Endodermal cell (in vitro differentiated cells): ENCODE measurements around the gene KLHL26. TPM values are rescaled to one million over a fixed set of nuclear protein-coding genes. Genes with fewer than 3 reads are reported as not detected.
A peak's percentile ranks its signal among the peaks of the same experiment; 100 is the strongest.

Experiments used
- DNase-seq: peaks from one replicate; pipeline ENCODE4 v3.0.0-alpha.2; 2017
- H3K27ac ChIP-seq: 2 replicates; pipeline ENCODE4 v1.5.1; 2013; ENCODE audit warnings: mild to moderate bottlenecking, low read depth, low read length, moderate library complexity
- H3K27me3 ChIP-seq: 2 replicates; pipeline ENCODE4 v1.6.1; 2013; ENCODE audit warnings: mild to moderate bottlenecking, low read length, moderate library complexity; ENCODE audit not compliant: insufficient read depth, control insufficient read depth, poor library complexity, severe bottlenecking
- H3K36me3 ChIP-seq: 2 replicates; pipeline ENCODE4 v1.7.0; 2013; ENCODE audit warnings: mild to moderate bottlenecking, low read length, moderate library complexity; ENCODE audit not compliant: control insufficient read depth, insufficient read depth
- H3K4me1 ChIP-seq: one replicate; pipeline ENCODE4 v1.7.0; 2013; ENCODE audit warnings: low read length; ENCODE audit not compliant: control insufficient read depth, insufficient read depth
- H3K4me3 ChIP-seq: 2 replicates; pipeline ENCODE4 v1.5.1; 2013; ENCODE audit warnings: mild to moderate bottlenecking, low read length, moderate library complexity
- H3K9ac ChIP-seq: 2 replicates; pipeline ENCODE4 v1.6.1; 2013; ENCODE audit warnings: mild to moderate bottlenecking, low read length, moderate library complexity; ENCODE audit not compliant: poor library complexity, severe bottlenecking; ENCODE audit errors: extremely low read depth
- H3K9me3 ChIP-seq: 2 replicates; pipeline ENCODE4 v1.6.1; 2013; ENCODE audit warnings: mild to moderate bottlenecking, low read length, moderate library complexity; ENCODE audit not compliant: control insufficient read depth
- H3K27ac Mint-ChIP-seq: 2 replicates; pipeline ENCODE4 v1.8.0; 2020; ENCODE audit warnings: mixed read lengths
- H3K27me3 Mint-ChIP-seq: 2 replicates; pipeline ENCODE4 v1.8.0; 2021; ENCODE audit warnings: mild to moderate bottlenecking, mixed read lengths; ENCODE audit not compliant: insufficient read depth
- H3K36me3 Mint-ChIP-seq: 2 replicates; pipeline ENCODE4 v1.8.0; 2020; ENCODE audit warnings: low read depth, mixed read lengths
- H3K4me1 Mint-ChIP-seq: 2 replicates; pipeline ENCODE4 v1.8.0; 2020; ENCODE audit warnings: mixed read lengths
- H3K4me3 Mint-ChIP-seq: 2 replicates; pipeline ENCODE4 v1.8.0; 2020; ENCODE audit warnings: mild to moderate bottlenecking, moderate library complexity, mixed read lengths
- H3K9me3 Mint-ChIP-seq: 2 replicates; pipeline ENCODE4 v1.8.0; 2020; ENCODE audit warnings: mild to moderate bottlenecking, mixed read lengths
- CTCF ChIP-seq: fragments of 200-600 bp; sonication (generic); conservative IDR thresholded peaks from 2 replicates; pipeline ENCODE4 v1.5.0; 2021; ENCODE audit warnings: antibody characterized with exemption, mild to moderate bottlenecking
- WGBS, 2 experiments: methylation state at CpG; one replicate each; pipeline versions ENCODE4 v1.1.5 to v1.1.7; 2013; ENCODE audit warnings: missing lambda C conversion rate in 2 of 2, mixed read lengths in 1 of 2; ENCODE audit not compliant: insufficient coverage in 1 of 2, insufficient read length in 1 of 2; 5-methylcytosine and 5-hydroxymethylcytosine counted together
- total RNA-seq, 2 donors: library from RNA; stranded (reverse); fragmentation: NEBNext Ultra II Directional in 1 of 2; extraction: Animal tissue kit (Norgen Biotek cat#: 25700) in 1 of 2; gene quantifications; 2 replicates in 1 of 2; 3 replicates in 1 of 2; pipeline ENCODE4 v1.2.1, GENCODE V29; 2021

KLHL26 gene
- total RNA-seq, 2 donors from 2014 or later: 9.4 to 11.2 TPM

GRCh38 chr19:18718846-18719458, 82.1 kb downstream of the KLHL26 start:
- no peak overlapping the region for H3K4me3 ChIP-seq
- Mint-ChIP-seq H3K36me3 (peaks cover 16% of the 10 kb centered on the region), H3K4me3 (no peak overlapping the region), H3K4me1 (peaks cover 3% of the 10 kb centered on the region), H3K27ac (peak overlapping the region; percentile 4), H3K9me3 (no peaks in the 10 kb centered on the region), H3K27me3 (no peaks in the 10 kb centered on the region)
- no peak overlapping the region for H3K9ac ChIP-seq
- no peak for DNase-seq
- peak overlapping the region; percentile 57 for H3K27ac ChIP-seq
- no peak for TF ChIP-seq CTCF
- H3K27me3 ChIP-seq: no peaks in the 10 kb centered on the region
- no peaks in the 10 kb centered on the region for H3K9me3 ChIP-seq
- peaks cover 6% of the 10 kb centered on the region for H3K36me3 ChIP-seq
- no peaks in the 10 kb centered on the region for H3K4me1 ChIP-seq
- 90 to 93% methylated on average over 12 to 16 of the region's 16 CpGs for WGBS, 2 experiments

GRCh38 chr19:18719541-18719940, 82.7 kb downstream of the KLHL26 start:
- Histone ChIP-seq H3K9ac (no peak overlapping the region), H3K36me3 (peaks cover 6% of the 10 kb centered on the region), H3K4me1 (peaks cover 4% of the 10 kb centered on the region), H3K27me3 (no peaks in the 10 kb centered on the region), H3K27ac (peak overlapping the region; percentile 57), H3K9me3 (no peaks in the 10 kb centered on the region), H3K4me3 (no peak overlapping the region)
- Mint-ChIP-seq H3K27me3 (no peaks in the 10 kb centered on the region), H3K27ac (no peak overlapping the region), H3K9me3 (no peaks in the 10 kb centered on the region), H3K4me3 (no peak overlapping the region), H3K4me1 (peaks cover 3% of the 10 kb centered on the region), H3K36me3 (peaks cover 15% of the 10 kb centered on the region)
- WGBS, 2 experiments: 95% methylated on average over 13 to 25 of the region's 25 CpGs
- no peak for TF ChIP-seq CTCF
- no peak for DNase-seq

Other genes starting within 250 kb of the KLHL26 start
- gene LRRC25, start 239.4 kb upstream of the KLHL26 start, total RNA-seq: not detected
- gene SSBP4, start 217.6 kb upstream of the KLHL26 start, total RNA-seq: 10 to 100 TPM; 35.9 to 43.5 TPM
- gene ISYNA1, start 198.9 kb upstream of the KLHL26 start, total RNA-seq: 100 to 1,000 TPM; 156 to 212 TPM
- gene ELL, start 115.0 kb upstream of the KLHL26 start, total RNA-seq: 10 to 100 TPM; 10.9 to 15.4 TPM
- gene FKBP8, start 93.5 kb upstream of the KLHL26 start, total RNA-seq: 100 to 1,000 TPM; 277 to 336 TPM
- gene KXD1, start 79.2 kb upstream of the KLHL26 start, total RNA-seq: 100 to 1,000 TPM; 108 to 115 TPM
- 1,000 to 10,000 TPM; 1,143 to 1,222 TPM for gene UBA52, start 65.2 kb upstream of the KLHL26 start, total RNA-seq
- gene REX1BD, start 48.2 kb upstream of the KLHL26 start, total RNA-seq: 10 to 100 TPM; 76.9 to 83.9 TPM
- 10 to 100 TPM; 10.4 to 10.5 TPM for gene CRLF1, start 30.2 kb upstream of the KLHL26 start, total RNA-seq
- gene TMEM59L, start 24.2 kb upstream of the KLHL26 start, total RNA-seq: 1 to 10 TPM; 5.0 to 7.2 TPM
- gene CRTC1, start 46.7 kb downstream of the KLHL26 start, total RNA-seq: 10 to 100 TPM; 26.6 to 29.7 TPM
- gene COMP, start 154.3 kb downstream of the KLHL26 start, total RNA-seq: not detected
- gene UPF1, start 194.9 kb downstream of the KLHL26 start, total RNA-seq: 10 to 100 TPM; 82.1 to 87.3 TPM